GM12872 (cell line): ENCODE measurements around the gene CDH16.

Source experiments
- CTCF ChIP-seq: IDR thresholded peaks from 3 replicates; pipeline ENCODE4 v1.5.1; 2011; ENCODE audit warnings: low read depth, mild to moderate bottlenecking, low read length, moderate library complexity; ENCODE audit not compliant: insufficient read depth

CDH16 gene

GRCh38 chr16:66923866-66924265 lies 5.2 kb upstream of the CDH16 start:
- TF ChIP-seq CTCF = no peak

- no peak for TF ChIP-seq CTCF
These were observed 4.6 kb upstream of the CDH16 start for GRCh38 chr16:66923247-66923731.

DNA sequence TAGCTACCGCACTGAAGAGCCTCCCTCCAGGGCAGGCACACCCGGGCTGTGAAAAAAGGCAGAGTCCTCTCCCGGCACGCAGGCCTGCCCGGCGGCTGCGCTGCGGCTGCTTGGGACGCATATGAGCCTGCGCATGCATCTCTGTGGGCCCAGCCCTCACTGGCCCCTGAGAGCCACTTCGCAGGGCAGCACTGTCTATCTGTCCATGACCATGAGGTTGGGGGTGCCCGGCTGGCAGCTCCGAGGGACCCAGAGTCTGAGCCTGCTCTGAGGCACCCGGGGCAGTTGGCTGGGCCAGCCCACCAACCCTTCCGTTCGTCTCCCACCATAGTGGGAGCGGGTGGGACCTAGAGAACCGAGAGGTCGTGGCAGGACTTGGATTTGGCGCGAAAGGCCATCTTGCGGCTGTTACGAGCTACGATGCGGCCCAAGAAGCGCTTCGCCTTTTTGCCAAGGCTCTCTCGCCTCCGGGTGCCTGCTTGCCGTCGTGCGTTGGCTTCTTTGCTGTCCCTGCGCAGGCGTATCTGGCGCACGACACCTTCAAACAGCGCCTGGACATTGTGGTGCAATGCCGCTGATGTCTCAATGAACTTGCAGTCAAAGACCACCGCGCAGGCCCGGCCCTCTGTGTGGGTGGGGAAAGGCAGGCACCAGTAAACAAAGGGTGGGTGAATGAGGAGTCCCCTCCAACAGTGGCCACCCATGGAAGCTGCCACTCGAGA lies 3.2 kb upstream of the CDH16 start:
- TF ChIP-seq CTCF = no peak

DNA sequence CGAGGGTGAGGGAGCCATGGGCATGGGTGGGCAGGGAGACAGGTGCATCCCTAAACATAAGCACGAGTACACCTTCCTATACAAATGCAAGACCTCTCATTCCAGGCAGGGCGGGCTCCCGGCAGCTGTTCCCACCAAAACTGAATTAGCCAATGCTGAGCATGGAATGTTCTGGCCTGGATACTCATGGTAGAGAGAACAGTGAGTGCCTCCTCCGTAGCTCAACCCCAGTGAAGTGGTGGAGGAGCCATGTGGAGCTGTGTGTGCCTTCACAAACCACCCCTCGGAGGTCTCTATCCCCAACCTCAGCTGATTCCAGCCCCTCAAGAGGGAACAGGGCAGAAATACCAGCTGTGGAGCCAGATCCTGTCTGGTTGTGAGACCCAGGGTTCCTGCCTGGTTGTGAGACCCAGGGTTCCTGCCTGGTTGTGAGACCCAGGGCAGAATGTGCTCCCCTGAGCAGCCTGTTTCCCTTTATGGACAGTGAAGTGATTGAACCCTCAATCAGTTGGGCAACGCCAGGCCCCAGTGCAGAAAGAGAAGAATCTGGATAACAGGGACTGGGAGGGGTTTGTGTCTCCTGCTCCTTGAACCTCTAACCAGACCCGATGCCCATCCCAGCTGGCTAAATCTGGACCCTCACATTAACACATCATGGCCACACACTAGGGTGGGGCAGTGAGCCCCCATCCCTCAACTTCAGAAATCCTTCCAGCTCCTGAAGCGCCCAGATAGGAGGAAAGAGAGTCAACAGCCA lies 2.4 kb upstream of the CDH16 start:
- TF ChIP-seq CTCF = no peak

DNA sequence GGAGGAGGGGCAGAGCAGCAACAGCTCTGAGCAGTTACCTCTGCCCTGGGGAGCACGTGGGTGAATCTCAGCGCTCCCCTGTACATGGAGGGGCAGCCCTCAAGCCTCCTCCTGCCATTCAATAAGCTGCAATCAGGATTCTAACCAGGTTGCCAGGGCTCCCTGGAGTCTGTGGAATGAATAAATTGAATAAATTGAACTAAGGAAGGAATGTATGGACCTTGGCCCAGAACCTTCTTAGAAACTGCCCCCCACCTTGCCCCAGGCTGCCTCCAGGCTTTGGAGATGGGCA lies 1.6 kb upstream of the CDH16 start:
- TF ChIP-seq CTCF = no peak

DNA sequence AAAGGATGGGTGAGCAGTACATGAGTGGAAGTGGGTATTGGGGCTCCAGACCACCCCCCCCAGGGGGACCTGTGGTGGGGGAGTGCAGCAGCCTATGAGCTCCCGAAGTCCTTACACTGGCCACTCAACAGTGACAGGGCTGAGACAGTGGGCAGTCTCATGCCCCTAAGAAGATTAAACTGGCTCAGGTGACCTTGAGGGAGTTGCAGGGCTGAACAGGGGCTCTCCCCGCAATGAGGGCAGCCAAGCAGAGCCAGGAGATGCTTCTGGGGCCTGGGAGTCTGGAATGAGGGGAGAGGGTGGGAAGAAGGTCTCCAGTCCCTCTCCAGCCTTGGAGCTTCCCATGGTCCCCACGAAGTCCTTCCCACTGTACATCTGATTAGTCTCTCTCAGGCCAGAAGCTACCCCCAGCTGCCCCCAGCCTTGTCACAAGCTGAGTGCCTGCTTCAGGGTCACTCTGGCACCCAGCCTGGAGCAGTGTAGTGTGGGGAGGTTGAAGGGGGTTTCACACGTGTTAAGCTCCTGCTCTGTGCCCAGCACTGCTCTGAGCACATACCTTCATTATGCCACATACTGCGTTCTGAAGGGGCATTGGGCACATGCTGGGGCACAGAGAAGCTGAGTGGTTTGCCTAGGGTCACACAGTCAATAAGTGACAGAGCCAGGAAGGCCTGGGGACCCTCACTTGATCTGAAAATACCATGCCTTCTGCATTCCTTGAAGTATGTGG lies 1.0 kb upstream of the CDH16 start:
- TF ChIP-seq CTCF = no peak

DNA sequence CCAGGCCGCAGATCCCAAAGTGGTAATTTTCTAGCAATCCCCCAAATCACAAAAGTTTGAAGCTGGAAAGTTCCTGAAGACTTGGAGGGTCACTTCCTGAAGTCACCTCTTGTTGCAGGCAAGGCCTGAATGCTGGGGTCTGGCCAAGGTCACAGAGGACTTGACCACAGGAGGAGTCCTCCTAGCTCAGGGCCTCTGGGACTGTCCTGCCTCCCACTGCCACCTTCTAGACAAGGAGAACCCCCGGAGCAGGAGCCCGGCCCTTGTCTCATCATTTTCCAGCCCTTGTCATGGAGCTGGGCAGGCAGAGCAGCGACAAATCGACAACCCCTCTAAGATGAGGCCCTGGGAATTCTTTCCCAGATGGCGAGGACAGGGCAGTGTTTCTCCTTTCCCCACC lies 330 bp downstream of the CDH16 start:
- no peak for TF ChIP-seq CTCF
